Peyer's patch (tissue), 4 donors: ENCODE data around the gene PDE11A.

Source experiments
- CTCF ChIP-seq, 6 experiments: fragments of 450-650 bp in 4 of 6; fragments of 200-600 bp in 2 of 6; sonication (generic) in 1 of 6; IDR thresholded peaks; one replicate each; pipeline ENCODE4 v1.5.1; 2017 to 2019; ENCODE audit warnings: antibody characterized with exemption in 6 of 6, mild to moderate bottlenecking in 3 of 6, moderate library complexity in 1 of 6
- POLR2A ChIP-seq, 2 donors: fragments of 450-650 bp; IDR thresholded peaks; one replicate each; pipeline ENCODE4 v1.5.1; 2017; ENCODE audit warnings: antibody characterized with exemption in 2 of 2, mild to moderate bottlenecking in 2 of 2, moderate library complexity in 2 of 2

DNA sequence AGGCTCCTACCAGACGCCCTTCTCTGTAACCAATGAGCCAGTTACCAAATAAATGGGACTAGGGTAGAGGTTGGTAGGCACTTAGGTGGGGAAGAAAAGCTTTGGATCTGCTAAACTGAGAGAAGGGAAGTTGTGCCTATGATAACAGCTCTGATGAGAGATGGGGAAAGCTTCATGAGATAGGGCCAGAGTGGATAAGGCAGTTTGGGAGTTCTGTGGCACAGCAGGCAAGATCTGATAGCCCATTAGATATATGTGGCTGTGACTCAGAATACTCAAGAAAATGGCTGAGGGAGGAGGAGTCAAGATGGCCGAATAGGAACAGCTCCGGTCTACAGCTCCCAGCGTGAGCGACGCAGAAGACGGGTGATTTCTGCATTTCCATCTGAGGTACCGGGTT, 99.8 kb downstream of the PDE11A start:
- no peak for TF ChIP-seq CTCF (IDR thresholded peaks at IDR 0.05)
- no peak for TF ChIP-seq POLR2A (IDR thresholded peaks at IDR 0.05)
